ENCODE data around the gene SIL1.

DNA sequence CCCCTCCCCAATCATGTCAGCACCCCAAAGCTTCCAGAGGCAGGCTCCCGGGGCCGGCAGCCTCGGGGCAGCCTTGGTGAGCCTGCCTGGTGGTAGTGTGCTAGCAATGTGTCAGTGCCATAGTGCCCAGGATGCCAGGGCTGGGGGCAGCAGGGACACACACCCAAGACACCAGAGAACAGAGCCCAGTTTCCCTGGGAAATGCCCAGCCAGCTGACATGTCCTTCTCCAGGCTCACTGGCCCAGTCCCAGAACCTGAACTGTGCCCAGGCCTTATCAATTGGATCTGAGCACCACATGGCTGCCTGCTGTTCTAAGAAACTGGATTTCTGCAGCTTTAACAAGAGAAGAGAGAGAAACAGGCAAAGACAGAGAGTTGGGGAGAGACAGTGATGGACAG, 248.2 kb downstream of the SIL1 start:
- TF ChIP-seq CTCF (IDR thresholded peaks at IDR 0.05; ENCODE audit: low read length) = no peak
- no peak for TF ChIP-seq EZH2 (IDR thresholded peaks at IDR 0.05; ENCODE audit: borderline replicate concordance, low read length)

Data from OCI-LY1 (cell line).